Astrocyte of the cerebellum (primary cell): ENCODE data around the gene TRIM52.
"Not testable (repeated sequence)": the region's sequence is repeated elsewhere in the genome, so short reads cannot be mapped to it uniquely, and the experiment has no call there.

Experiments used
- DNase-seq: peaks from one replicate; pipeline ENCODE4 v3.0.0-alpha.2; 2011; ENCODE audit warnings: low read depth
- H3K4me3 ChIP-seq: 2 replicates; pipeline ENCODE4 v1.5.1; 2011; ENCODE audit warnings: mild to moderate bottlenecking, low read depth, low read length, moderate library complexity
- CTCF ChIP-seq: IDR thresholded peaks from 2 replicates; pipeline ENCODE4 v1.5.1; 2012; ENCODE audit warnings: low read length, low read depth, moderate library complexity, mild to moderate bottlenecking; ENCODE audit errors: missing control alignments
- in situ Hi-C: cut with HindIII; loops from 2 replicates; pipeline ENCODE4 v1.10.0; 2017; ENCODE audit warnings: low sequenced_read_pairs

The TRIM52 gene

GRCh38 chr5:181217803-181218062 lies 43.2 kb downstream of the TRIM52 start:
- no peak for DNase-seq
- H3K4me3 ChIP-seq, result peak overlapping the region; percentile 42
- in situ Hi-C loops, result no loop called here
- TF ChIP-seq CTCF, result no peak

DNA sequence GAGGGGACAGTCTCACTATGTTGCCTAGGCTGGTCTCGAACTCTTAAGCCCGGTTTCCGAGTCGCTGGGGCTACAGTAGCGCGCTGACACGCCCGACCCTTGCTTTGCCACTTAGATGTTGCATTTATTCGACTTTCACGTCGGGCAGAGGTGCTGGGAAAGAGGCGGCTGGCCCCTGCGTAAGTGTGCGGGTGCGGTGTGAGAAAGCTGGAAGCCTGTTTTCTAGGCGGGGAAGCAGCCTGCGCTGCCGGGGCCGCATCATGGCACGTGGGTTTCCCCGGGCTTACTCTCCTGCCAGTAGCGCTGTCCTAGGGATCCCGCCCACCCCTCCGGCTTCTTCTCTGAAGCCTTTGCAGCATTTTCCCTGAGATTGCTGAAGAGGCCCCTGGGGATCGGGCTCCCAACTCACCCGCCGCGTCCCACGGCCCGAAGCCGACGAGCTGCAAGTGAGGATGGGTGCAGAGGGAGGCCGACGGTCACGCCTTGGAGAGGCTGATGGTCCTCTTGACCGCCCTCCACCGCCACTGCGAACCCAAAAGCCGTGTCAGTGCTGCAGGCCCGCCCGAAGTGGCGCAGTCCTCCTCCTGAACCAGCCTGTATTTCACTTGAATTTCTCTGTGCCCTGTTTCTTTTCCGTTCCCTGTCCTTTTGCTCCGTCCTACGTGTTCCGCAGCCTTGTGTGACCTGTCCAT lies 43.7 kb downstream of the TRIM52 start:
- TF ChIP-seq CTCF, result peak; percentile 14
- H3K4me3 ChIP-seq, result peak overlapping the region; percentile 42
- in situ Hi-C loops, result no loop called here
- no peak for DNase-seq

DNA sequence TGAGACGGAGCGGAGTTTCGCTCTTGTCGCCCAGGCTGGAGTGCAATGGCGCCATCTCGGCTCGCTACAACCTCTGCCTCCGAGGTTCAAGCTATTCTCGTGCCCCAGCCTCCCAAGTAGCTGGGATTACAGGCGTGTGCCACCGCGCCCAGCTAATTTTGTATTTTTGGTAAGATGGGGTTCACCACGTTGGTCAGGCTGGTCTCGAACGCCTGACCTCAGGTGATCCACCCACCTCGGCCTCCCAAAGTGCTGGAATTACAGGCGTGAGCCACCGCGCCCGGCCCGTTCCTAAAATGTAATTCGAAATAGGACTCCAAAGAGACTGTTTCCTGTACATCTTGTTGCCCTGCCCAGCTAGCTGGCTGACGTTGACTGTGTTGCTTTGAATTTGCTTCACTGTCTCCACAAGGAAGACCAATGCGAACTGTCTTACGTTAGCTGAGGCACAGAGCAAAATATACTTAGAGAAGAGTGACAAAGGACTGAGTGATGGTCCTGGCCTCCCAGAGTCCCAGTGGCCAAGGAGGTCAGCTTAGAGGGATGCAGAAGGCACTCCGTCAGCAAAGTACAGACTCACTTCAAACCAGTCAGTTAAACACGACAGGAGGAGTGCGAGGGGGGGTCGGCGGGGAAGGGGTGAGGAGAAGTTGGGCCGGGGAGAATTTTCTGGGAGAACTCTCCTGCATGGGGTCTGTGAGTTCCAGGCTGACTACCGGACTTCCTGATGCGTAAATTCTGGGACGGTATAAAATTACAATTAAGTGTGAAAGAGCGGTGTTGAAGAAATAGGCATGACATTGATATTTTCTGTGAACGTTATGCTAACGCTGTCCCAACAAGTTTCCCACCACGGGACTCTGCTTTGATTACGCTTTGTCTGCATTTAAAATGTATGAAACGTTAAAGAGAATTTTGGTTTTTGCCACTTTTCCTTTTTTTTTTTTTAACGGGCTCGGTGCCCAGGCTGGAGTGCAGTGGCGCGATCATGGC lies 44.6 kb downstream of the TRIM52 start:
- in situ Hi-C loops, result no loop called here
- peak overlapping the region; percentile 42 for H3K4me3 ChIP-seq
- TF ChIP-seq CTCF, result no peak
- no peak for DNase-seq

GRCh38 chr5:181214249-181214648 lies 46.7 kb downstream of the TRIM52 start:
- in situ Hi-C loops, DNase-seq, H3K4me3 ChIP-seq: not testable (repeated sequence)

GRCh38 chr5:181212934-181213333 lies 48.0 kb downstream of the TRIM52 start:
- in situ Hi-C loops, result no loop called here
- no peak for TF ChIP-seq CTCF
- no peak overlapping the region for H3K4me3 ChIP-seq
- no peak for DNase-seq

DNA sequence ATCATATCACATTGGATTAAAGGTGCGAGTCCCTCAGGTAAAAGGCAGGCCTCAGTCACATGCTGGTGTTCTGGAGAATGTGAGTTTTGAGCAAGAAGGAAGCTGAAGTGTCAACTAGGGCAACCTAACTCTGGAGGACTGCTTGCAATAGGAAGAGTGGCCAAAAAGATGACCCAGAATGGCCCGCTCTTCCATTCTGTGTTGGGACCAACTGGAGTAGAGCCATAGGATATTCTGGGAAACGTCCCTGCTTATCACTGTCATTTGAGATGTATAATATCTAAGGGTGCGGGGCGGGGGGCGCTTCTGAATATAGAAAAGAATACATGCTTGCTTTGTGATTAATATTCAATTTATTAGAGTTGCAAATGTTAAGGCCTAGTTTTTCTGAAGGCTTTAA lies 48.9 kb downstream of the TRIM52 start:
- TF ChIP-seq CTCF, result no peak
- in situ Hi-C loops, result no loop called here
- H3K4me3 ChIP-seq, result no peak overlapping the region
- no peak for DNase-seq

DNA sequence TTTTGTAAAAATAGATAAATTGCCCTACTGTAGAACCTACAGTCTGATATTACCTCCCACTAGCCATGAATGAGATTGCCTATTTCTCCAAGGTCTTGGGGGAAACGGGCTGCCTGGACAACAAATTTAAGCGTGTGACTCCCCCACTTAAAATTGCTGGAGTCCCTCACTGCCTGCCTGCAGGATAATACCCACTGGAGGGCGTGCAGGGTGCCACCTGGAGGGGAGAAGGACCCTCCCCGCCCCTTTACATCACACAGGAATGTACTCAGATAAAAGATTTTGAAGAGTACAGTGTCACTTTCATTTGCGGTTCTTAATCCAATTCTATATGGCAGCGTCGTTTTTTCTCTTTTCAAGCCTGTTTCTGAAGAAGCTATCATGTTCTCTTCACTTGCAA lies 49.7 kb downstream of the TRIM52 start:
- no peak overlapping the region for H3K4me3 ChIP-seq
- in situ Hi-C loops, result no loop called here
- no peak for TF ChIP-seq CTCF
- no peak for DNase-seq

DNA sequence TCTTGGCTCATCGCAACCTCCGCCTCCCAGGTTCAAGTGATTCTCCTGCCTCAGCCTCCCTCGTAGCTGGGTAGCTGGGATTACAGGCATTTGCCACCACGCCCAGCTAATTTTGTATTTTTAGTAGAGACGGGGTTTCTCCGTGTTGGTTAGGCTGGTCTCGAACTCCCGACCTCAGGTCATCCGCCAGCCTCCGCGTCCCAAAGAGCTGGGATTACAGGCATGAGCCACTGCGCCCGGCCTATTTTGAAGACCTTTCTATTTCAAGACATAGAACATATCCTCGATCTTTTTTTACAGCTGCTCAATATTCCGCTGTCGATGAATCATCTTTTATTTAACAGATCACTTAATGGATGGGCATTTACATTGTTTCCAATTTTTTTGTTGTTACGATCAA lies 50.2 kb downstream of the TRIM52 start:
- DNase-seq, in situ Hi-C loops, H3K4me3 ChIP-seq: not testable (repeated sequence)

GRCh38 chr5:181210148-181210547 lies 50.8 kb downstream of the TRIM52 start:
- in situ Hi-C loops, H3K4me3 ChIP-seq, DNase-seq: not testable (repeated sequence)

DNA sequence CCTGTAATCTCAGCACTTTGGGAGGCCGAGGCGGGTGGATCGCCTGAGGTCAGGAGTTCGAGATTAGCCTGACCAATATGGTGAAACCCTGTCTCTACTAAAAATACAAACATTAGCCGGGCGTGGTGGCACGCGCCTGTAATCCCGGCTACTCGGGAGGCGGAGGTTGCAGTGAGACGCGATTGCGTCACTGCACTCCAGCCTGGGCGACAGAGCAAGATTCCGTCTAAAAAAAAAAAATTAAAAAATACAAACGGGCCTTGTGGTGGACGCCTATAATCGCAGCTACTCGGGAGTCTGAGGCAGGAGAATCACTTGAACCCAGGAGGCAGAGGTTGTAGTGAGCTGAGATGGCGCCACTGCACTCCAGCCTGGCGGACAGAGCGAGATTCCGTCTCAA lies 51.9 kb downstream of the TRIM52 start:
- H3K4me3 ChIP-seq, DNase-seq, in situ Hi-C loops: not testable (repeated sequence)
